Hematopoietic multipotent progenitor cell treated with erythropoietin and hydrocortisone succinate and interleukin-3 and kit ligand, for 8 days (in vitro differentiated cells): ENCODE measurements around the gene S100P.
A peak's percentile ranks its signal among the peaks of the same experiment; 100 is the strongest.

Experiments
- DNase-seq: peaks from one replicate; pipeline ENCODE4 v3.0.0-alpha.2; 2015

S100P gene

GRCh38 chr4:6673660-6674499 is 19.8 kb upstream of the S100P start:
- peak; percentile 95 for DNase-seq

- DNase-seq = peak; percentile 83
Measured at GRCh38 chr4:6674500-6675149, 19.1 kb upstream of the S100P start.

- no peak for DNase-seq
Measured at GRCh38 chr4:6676722-6677558, 16.7 kb upstream of the S100P start.

- DNase-seq = no peak
Measured at GRCh38 chr4:6680372-6681034, 13.2 kb upstream of the S100P start.

- no peak for DNase-seq
Measured at GRCh38 chr4:6681191-6681590, 12.5 kb upstream of the S100P start.

GRCh38 chr4:6682862-6683590 is 10.7 kb upstream of the S100P start:
- no peak for DNase-seq

GRCh38 chr4:6684656-6685055 is 9.0 kb upstream of the S100P start:
- DNase-seq = no peak

GRCh38 chr4:6686104-6686787 is 7.4 kb upstream of the S100P start:
- DNase-seq = no peak

- no peak for DNase-seq
Measured at GRCh38 chr4:6687947-6688878, 5.5 kb upstream of the S100P start.

- DNase-seq = peak; percentile 57
Measured at GRCh38 chr4:6688879-6689505, 4.7 kb upstream of the S100P start.

- DNase-seq = no peak
Measured at GRCh38 chr4:6689506-6689960, 4.1 kb upstream of the S100P start.

- DNase-seq = no peak
Measured at GRCh38 chr4:6692379-6692778, 1.3 kb upstream of the S100P start.

- DNase-seq = no peak
Measured at GRCh38 chr4:6692806-6693205, 872 bp upstream of the S100P start.

GRCh38 chr4:6694177-6694901 is 661 bp downstream of the S100P start:
- no peak for DNase-seq

- peak; percentile 79 for DNase-seq
Measured at GRCh38 chr4:6695660-6696610, 2.3 kb downstream of the S100P start.

- no peak for DNase-seq
Measured at GRCh38 chr4:6696611-6697010, 2.9 kb downstream of the S100P start.

GRCh38 chr4:6697131-6697530 is 3.5 kb downstream of the S100P start:
- no peak for DNase-seq

GRCh38 chr4:6699388-6699787 is 5.7 kb downstream of the S100P start:
- DNase-seq = no peak
